HepG2 (cell line): ENCODE results near the gene CUL7. TPM values are rescaled to one million over a fixed set of nuclear protein-coding genes. Genes with fewer than 3 reads are reported as not detected.

Experiments used
- CAMTA2 ChIP-seq: sonication (generic); formaldehyde crosslinking; IDR thresholded peaks from 2 replicates; pipeline ENCODE4 v1.4.0; 2020; ENCODE audit warnings: mild to moderate bottlenecking, missing genetic modification reagents, borderline replicate concordance
- ELF3 ChIP-seq: IDR thresholded peaks from 2 replicates; pipeline ENCODE4 v1.6.1; 2016; ENCODE audit warnings: missing genetic modification reagents, missing compliant biosample characterization
- FOXO1 ChIP-seq: sonication (generic); formaldehyde crosslinking; IDR thresholded peaks from 2 replicates; pipeline ENCODE4 v1.4.0; 2020; ENCODE audit warnings: missing genetic modification reagents
- GATA4 ChIP-seq: sonication (generic); IDR thresholded peaks from 2 replicates; pipeline ENCODE4 v1.6.1; 2016; ENCODE audit warnings: antibody characterized with exemption, low read depth, borderline replicate concordance
- HCFC1 ChIP-seq: fragments of 150-350 bp; IDR thresholded peaks from 2 replicates; pipeline ENCODE4 v1.6.1; 2014; ENCODE audit warnings: low read depth, low read length
- HMG20B ChIP-seq: conservative IDR thresholded peaks from 2 replicates; pipeline ENCODE4 v1.6.1; 2016; ENCODE audit warnings: missing genetic modification reagents, missing compliant biosample characterization
- NCOA5 ChIP-seq: sonication (generic); formaldehyde crosslinking; IDR thresholded peaks from 2 replicates; pipeline ENCODE4 v1.4.0; 2020; ENCODE audit warnings: missing genetic modification reagents
- SALL2 ChIP-seq: sonication (generic); formaldehyde crosslinking; IDR thresholded peaks from 2 replicates; pipeline ENCODE4 v1.8.1; 2023; ENCODE audit warnings: mild to moderate bottlenecking, missing genetic modification reagents, inconsistent platforms
- SP1 ChIP-seq, 2 experiments: fragments of 450-650 bp in 1 of 2; sonication (generic) in 1 of 2; formaldehyde crosslinking in 1 of 2; IDR thresholded peaks; 2 replicates each; pipeline versions ENCODE4 v1.4.0 to v1.6.1; 2016 to 2020; ENCODE audit warnings: missing genetic modification reagents in 1 of 2
- SRSF4 ChIP-seq: fragments of 200-400 bp; formaldehyde crosslinking; IDR thresholded peaks from one replicate; pipeline ENCODE4 v1.6.1; 2018; ENCODE audit warnings: mild to moderate bottlenecking, low read depth, low read length, moderate library complexity; ENCODE audit not compliant: poor library complexity, severe bottlenecking
- ZBTB1 ChIP-seq: sonication (generic); formaldehyde crosslinking; IDR thresholded peaks from 2 replicates; pipeline ENCODE4 v1.4.0; 2020; ENCODE audit warnings: missing genetic modification reagents, borderline replicate concordance
- ZBTB40 ChIP-seq, 2 experiments: fragments of 450-650 bp in 1 of 2; sonication (generic) in 1 of 2; formaldehyde crosslinking in 1 of 2; IDR thresholded peaks; 2 replicates each; pipeline versions ENCODE4 v1.6.1 to v1.8.0; 2016 to 2022; ENCODE audit warnings: antibody characterized with exemption in 1 of 2, mild to moderate bottlenecking in 1 of 2, missing genetic modification reagents in 1 of 2
- ZFY ChIP-seq: sonication (generic); formaldehyde crosslinking; IDR thresholded peaks from 2 replicates; pipeline ENCODE4 v1.4.0; 2020; ENCODE audit warnings: missing genetic modification reagents
- ZMYM4 ChIP-seq: sonication (generic); formaldehyde crosslinking; IDR thresholded peaks from 2 replicates; pipeline ENCODE4 v1.8.1; 2023; ENCODE audit warnings: mild to moderate bottlenecking, missing genetic modification reagents
- ZNF180 ChIP-seq: sonication (generic); formaldehyde crosslinking; IDR thresholded peaks from 2 replicates; pipeline ENCODE4 v1.4.0; 2020; ENCODE audit warnings: low read depth, missing genetic modification reagents, borderline replicate concordance
- ZNF296 ChIP-seq: sonication (generic); formaldehyde crosslinking; conservative IDR thresholded peaks from 2 replicates; pipeline ENCODE4 v1.5.0; 2020; ENCODE audit warnings: mild to moderate bottlenecking, missing genetic modification reagents
- ZNF331 ChIP-seq: sonication (generic); formaldehyde crosslinking; IDR thresholded peaks from 2 replicates; pipeline ENCODE4 v1.4.0; 2020; ENCODE audit warnings: missing genetic modification reagents
- ZNF547 ChIP-seq: sonication (generic); formaldehyde crosslinking; IDR thresholded peaks from 2 replicates; pipeline ENCODE4 v1.5.1; 2020; ENCODE audit warnings: mild to moderate bottlenecking, missing genetic modification reagents
- ZNF788 ChIP-seq: sonication (generic); formaldehyde crosslinking; IDR thresholded peaks from 2 replicates; pipeline ENCODE4 v1.5.0; 2020; ENCODE audit warnings: mild to moderate bottlenecking, missing genetic modification reagents, borderline replicate concordance
- polyA plus RNA-seq, 8 experiments: library from polyadenylated mRNA; depleted of rRNA in 3 of 8; stranded (reverse) in 7 of 8; unstranded in 1 of 8; fragments of >200 nt; fragmentation: Illumina TruSeq in 4 of 8; extraction: Trizol in 4 of 8; gene quantifications; 2 replicates each; pipeline versions ENCODE4 v1.2.1 to v1.2.3, GENCODE V29; 2011 to 2016; ENCODE audit warnings: low read depth in 4 of 8, missing spikeins in 1 of 8, mixed read lengths in 1 of 8; ENCODE audit not compliant: insufficient read depth in 1 of 8
- total RNA-seq, 5 experiments: library from RNA; depleted of rRNA; stranded (reverse); fragments of >200 nt; fragmentation: Illumina TruSeq; extraction: Trizol; gene quantifications; 2 replicates each; pipeline ENCODE4 v1.2.3, GENCODE V29; 2016; ENCODE audit warnings: low read depth in 1 of 5
- TF ChIP-seq, protein P1 (sequence below): sonication (generic); formaldehyde crosslinking; IDR thresholded peaks from 2 replicates; pipeline ENCODE4 v1.5.1; 2020; ENCODE audit warnings: missing genetic modification reagents, mild to moderate bottlenecking, borderline replicate concordance

The CUL7 gene
- total and polyA plus RNA-seq, 2 of the 13 experiments (the other 11 are each of a cell fraction or from before 2014, with no cell fraction given): 32.0 to 60.7 TPM

- TF ChIP-seq ZBTB40 (IDR thresholded peaks at IDR 0.05): no peak
- peak; percentile 42; the same call in 1 of the 2 replicates for TF ChIP-seq ZBTB40 (CRISPR knock-in tag; IDR thresholded peaks at IDR 0.05)
- TF ChIP-seq ZNF180 (CRISPR knock-in tag): no peak
- peak; percentile 63; the same call in 1 of the 2 replicates for TF ChIP-seq ZNF547 (CRISPR knock-in tag)
- no peak for TF ChIP-seq SRSF4
- TF ChIP-seq SP1 (IDR thresholded peaks at IDR 0.05): no peak
- TF ChIP-seq SP1 (CRISPR knock-in tag; IDR thresholded peaks at IDR 0.05): peak; percentile 9; the same call in 1 of the 2 replicates
- TF ChIP-seq ZMYM4 (CRISPR knock-in tag): peak; percentile 76
- TF ChIP-seq ZBTB1 (CRISPR knock-in tag): no peak
- TF ChIP-seq HMG20B (CRISPR knock-in tag): peak; percentile 90
- TF ChIP-seq HCFC1: no peak
- no peak for TF ChIP-seq ZNF296 (CRISPR knock-in tag)
- TF ChIP-seq ZNF331 (CRISPR knock-in tag): peak; percentile 78
- peak; percentile 65; the same call in 1 of the 2 replicates for TF ChIP-seq ELF3 (CRISPR knock-in tag)
- TF ChIP-seq NCOA5 (CRISPR knock-in tag): no peak
- peak; percentile 53; the same call in 1 of the 2 replicates for TF ChIP-seq ZFY
- TF ChIP-seq GATA4: peak; percentile 73; the same call in 1 of the 2 replicates
- peak; percentile 88; the same call in 1 of the 2 replicates for TF ChIP-seq FOXO1
- 0 out of 2 replicates have a peak, but pooled peaks have one; percentile 85 for TF ChIP-seq ZNF788 (CRISPR knock-in tag)
- no peak for TF ChIP-seq CAMTA2 (CRISPR knock-in tag)
- TF ChIP-seq SALL2 (CRISPR knock-in tag): no peak
- TF ChIP-seq, protein P1, sequence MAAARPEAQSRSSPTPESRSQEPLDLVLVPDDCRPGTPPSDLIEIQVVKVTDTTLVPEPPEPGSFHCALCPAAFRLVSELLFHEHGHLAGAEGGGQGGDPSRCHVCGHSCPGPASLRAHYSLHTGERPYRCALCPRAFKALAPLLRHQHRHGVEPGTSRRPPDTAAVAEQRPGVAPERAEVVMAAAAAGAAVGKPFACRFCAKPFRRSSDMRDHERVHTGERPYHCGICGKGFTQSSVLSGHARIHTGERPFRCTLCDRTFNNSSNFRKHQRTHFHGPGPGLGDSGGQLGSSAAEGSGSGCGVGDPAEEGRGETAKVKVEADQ: no peak
Observed at GRCh38 chr6:43089874-43090558, 36.4 kb upstream of the CUL7 start (continued).
